Epithelial cell of prostate (primary cell): ENCODE results near the gene CCDC68.
A peak's percentile ranks its signal among the peaks of the same experiment; 100 is the strongest.

ENCODE experiments used
- DNase-seq: peaks from one replicate; pipeline ENCODE4 v3.0.0-alpha.2; 2011; ENCODE audit warnings: low read depth, low spot score
- H3K27ac ChIP-seq: fragments of 450-650 bp; 2 replicates; pipeline ENCODE4 v1.5.1; 2017; ENCODE audit warnings: mild to moderate bottlenecking

CCDC68 gene

GRCh38 chr18:54926593-54927325 is 32.5 kb downstream of the CCDC68 start:
- H3K27ac ChIP-seq, result peak overlapping the region; percentile 55
- DNase-seq, result peak; percentile 40

GRCh38 chr18:54924948-54925347 is 34.3 kb downstream of the CCDC68 start:
- no peak for DNase-seq
- H3K27ac ChIP-seq, result no peak overlapping the region

- no peak overlapping the region for H3K27ac ChIP-seq
- DNase-seq, result no peak
These were observed 35.8 kb downstream of the CCDC68 start for GRCh38 chr18:54923339-54923956.

GRCh38 chr18:54919412-54919811 is 39.8 kb downstream of the CCDC68 start:
- no peak for DNase-seq

GRCh38 chr18:54918060-54918459 is 41.2 kb downstream of the CCDC68 start:
- no peak for DNase-seq
- H3K27ac ChIP-seq, result no peak overlapping the region

More at GRCh38 chr18:54919412-54919811, 39.8 kb downstream of the CCDC68 start:
- no peak overlapping the region for H3K27ac ChIP-seq

GRCh38 chr18:54916507-54916906 is 42.8 kb downstream of the CCDC68 start:
- no peak for DNase-seq
- no peak overlapping the region for H3K27ac ChIP-seq

GRCh38 chr18:54914816-54915215 is 44.4 kb downstream of the CCDC68 start:
- no peak overlapping the region for H3K27ac ChIP-seq
- no peak for DNase-seq

- no peak for DNase-seq
- no peak overlapping the region for H3K27ac ChIP-seq
These were observed 47.7 kb downstream of the CCDC68 start for GRCh38 chr18:54911551-54911950.

- no peak for DNase-seq
- H3K27ac ChIP-seq, result no peak overlapping the region
These were observed 48.9 kb downstream of the CCDC68 start for GRCh38 chr18:54910161-54910919.

GRCh38 chr18:54909538-54909937 is 49.7 kb downstream of the CCDC68 start:
- H3K27ac ChIP-seq, result no peak overlapping the region
- DNase-seq, result no peak

- no peak for DNase-seq
- no peak overlapping the region for H3K27ac ChIP-seq
These were observed 52.7 kb downstream of the CCDC68 start for GRCh38 chr18:54906331-54907185.

- no peak overlapping the region for H3K27ac ChIP-seq
- DNase-seq, result no peak
These were observed 53.6 kb downstream of the CCDC68 start for GRCh38 chr18:54905629-54906028.

GRCh38 chr18:54904581-54904980 is 54.7 kb downstream of the CCDC68 start:
- H3K27ac ChIP-seq, result no peak overlapping the region
- no peak for DNase-seq

GRCh38 chr18:54900290-54900689 is 59.0 kb downstream of the CCDC68 start:
- DNase-seq, result no peak
- H3K27ac ChIP-seq, result no peak overlapping the region

GRCh38 chr18:54899500-54899899 is 59.8 kb downstream of the CCDC68 start:
- DNase-seq, result no peak
- no peak overlapping the region for H3K27ac ChIP-seq

GRCh38 chr18:54888933-54889332 is 70.3 kb downstream of the CCDC68 start:
- no peak overlapping the region for H3K27ac ChIP-seq
- no peak for DNase-seq

GRCh38 chr18:54888378-54888777 is 70.9 kb downstream of the CCDC68 start:
- DNase-seq, result no peak
- H3K27ac ChIP-seq, result no peak overlapping the region

GRCh38 chr18:54883816-54884604 is 75.3 kb downstream of the CCDC68 start:
- no peak overlapping the region for H3K27ac ChIP-seq
- no peak for DNase-seq

GRCh38 chr18:54882318-54882717 is 76.9 kb downstream of the CCDC68 start:
- no peak for DNase-seq

More at GRCh38 chr18:54882318-54882717, 76.9 kb downstream of the CCDC68 start:
- H3K27ac ChIP-seq, result no peak overlapping the region
